Forelimb muscle (tissue), 1 donor: ENCODE results near the gene TUT4. TPM values are rescaled to one million over a fixed set of nuclear protein-coding genes. Genes with fewer than 3 reads are reported as not detected.

ENCODE experiments used
- DNase-seq: peaks from one replicate; pipeline ENCODE4 v3.0.0-alpha.2; 2013; ENCODE audit warnings: low read depth
- polyA plus RNA-seq: library from polyadenylated mRNA; unstranded; fragments of 120-200 nt; gene quantifications from one replicate; pipeline ENCODE4 v1.2.1, GENCODE V29; 2013; ENCODE audit not compliant: insufficient read length

TUT4 gene
- polyA plus RNA-seq, 1 donor, result 88.4 TPM

GRCh38 chr1:52404116-52404974 is 148.5 kb downstream of the TUT4 start, which contains the start of the genes ORC1 and PRPF38A:
Gene ORC1, minus strand, starts transcription at chr1:52404423. Its CDS starts 2,200 bp downstream, at chr1:52402223.
Gene PRPF38A, plus strand, starts transcription at chr1:52404602. Its CDS starts 148 bp downstream, at chr1:52404750.
- peak; percentile 93 for DNase-seq

GRCh38 chr1:52403566-52404115 is 149.3 kb downstream of the TUT4 start:
- no peak for DNase-seq

- no peak for DNase-seq
These were observed 150.0 kb downstream of the TUT4 start for GRCh38 chr1:52402860-52403240.

- no peak for DNase-seq
These were observed 152.8 kb downstream of the TUT4 start for GRCh38 chr1:52400131-52400530.

GRCh38 chr1:52399629-52400028 is 153.3 kb downstream of the TUT4 start:
- no peak for DNase-seq

- no peak for DNase-seq
These were observed 159.7 kb downstream of the TUT4 start for GRCh38 chr1:52393174-52393573.

GRCh38 chr1:52386458-52386857 is 166.4 kb downstream of the TUT4 start:
- DNase-seq, result no peak

- no peak for DNase-seq
These were observed 167.5 kb downstream of the TUT4 start for GRCh38 chr1:52385376-52385775.

Other genes with a start within 250 kb of the TUT4 start
- gene CC2D1B, start 186.9 kb downstream of the TUT4 start, polyA plus RNA-seq, result 24.9 TPM
- 2.3 TPM for gene ORC1, start 148.7 kb downstream of the TUT4 start, polyA plus RNA-seq
- 44.8 TPM for gene PRPF38A, start 148.5 kb downstream of the TUT4 start, polyA plus RNA-seq
- 150 TPM for gene GPX7, start 49.3 kb upstream of the TUT4 start, polyA plus RNA-seq
- 3.9 TPM for gene SHISAL2A, start 80.1 kb upstream of the TUT4 start, polyA plus RNA-seq
- gene COA7, start 145.3 kb upstream of the TUT4 start, polyA plus RNA-seq, result 18.8 TPM
- 37.4 TPM for gene ZYG11B, start 173.4 kb upstream of the TUT4 start, polyA plus RNA-seq